MG63 (cell line): ENCODE data around the gene FGR. TPM values are rescaled to one million over a fixed set of nuclear protein-coding genes. Genes with fewer than 3 reads are reported as not detected.
"Not testable (repeated sequence)": the region's sequence is repeated elsewhere in the genome, so short reads cannot be mapped to it uniquely, and the experiment has no call there.

ENCODE experiments used
- DNase-seq: peaks from one replicate; pipeline ENCODE4 v3.0.0-alpha.2; 2020
- H3K27me3 ChIP-seq: fragments of 250-450 bp; sonication (Bioruptor Pico); 2 replicates; pipeline ENCODE4 v1.5.1; 2020; ENCODE audit warnings: mild to moderate bottlenecking, moderate library complexity
- H3K36me3 ChIP-seq: fragments of 250-450 bp; sonication (Bioruptor Pico); 2 replicates; pipeline ENCODE4 v1.5.1; 2020; ENCODE audit warnings: mild to moderate bottlenecking, moderate library complexity
- H3K4me3 ChIP-seq: fragments of 250-450 bp; sonication (Bioruptor Pico); 2 replicates; pipeline ENCODE4 v1.5.1; 2020; ENCODE audit warnings: mild to moderate bottlenecking, moderate library complexity
- H3K9me3 ChIP-seq: fragments of 250-450 bp; sonication (Bioruptor Pico); 2 replicates; pipeline ENCODE4 v1.5.1; 2020; ENCODE audit warnings: mild to moderate bottlenecking, moderate library complexity
- total RNA-seq: library from RNA; depleted of rRNA; stranded (reverse); fragments of >200 nt; shearing (Covaris generic); gene quantifications from 2 replicates; pipeline ENCODE4 v1.2.3, GENCODE V29; 2014; ENCODE audit warnings: low replicate concordance

FGR gene
- total RNA-seq, 1 experiment from 2014 or later = not detected

DNA sequence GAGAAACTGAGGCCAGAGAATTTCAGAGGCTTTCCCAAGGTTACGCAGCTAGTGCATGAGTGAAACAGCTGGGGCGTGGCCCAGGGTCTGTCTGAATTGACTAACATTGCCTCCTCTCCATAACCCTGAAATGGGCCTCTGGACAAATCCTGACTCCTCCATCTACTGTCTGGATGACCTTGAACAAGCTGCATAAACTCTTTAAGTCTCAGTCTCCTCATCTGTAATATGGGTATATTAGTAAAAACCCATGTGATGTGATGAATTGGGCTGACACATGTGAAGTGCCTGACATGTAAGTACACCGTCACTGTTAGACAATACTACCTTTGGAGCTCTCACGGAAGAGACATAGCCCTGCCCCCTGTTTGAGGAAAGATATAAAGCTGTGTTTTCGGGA lies 12.3 kb upstream of the FGR start:
- no peak for DNase-seq
- H3K9me3 ChIP-seq = no peaks in the 10 kb centered on the region
- H3K36me3 ChIP-seq = no peaks in the 10 kb centered on the region
- H3K27me3 ChIP-seq = no peaks in the 10 kb centered on the region
- H3K4me3 ChIP-seq = no peak overlapping the region

DNA sequence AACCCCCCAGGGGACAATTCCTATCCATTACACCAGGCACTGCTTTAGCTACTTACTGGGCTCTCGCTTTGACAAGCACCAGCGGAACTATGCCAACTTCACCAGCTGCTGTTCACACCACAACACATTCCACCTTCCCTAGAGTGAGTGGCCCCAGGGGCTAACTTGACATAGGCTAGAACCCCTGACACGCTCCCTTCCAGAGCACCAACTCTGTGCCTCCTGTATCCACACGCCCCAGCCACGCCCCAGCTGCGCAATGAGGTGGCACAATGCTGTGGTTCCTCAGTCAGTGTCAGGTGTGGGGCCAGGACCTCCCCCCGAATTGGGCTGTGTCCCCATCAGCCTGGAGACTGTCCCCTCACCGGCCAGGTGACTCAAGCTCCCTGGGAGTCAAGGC lies 11.7 kb upstream of the FGR start:
- Histone ChIP-seq H3K9me3 (no peaks in the 10 kb centered on the region), H3K4me3 (no peak overlapping the region), H3K36me3 (no peaks in the 10 kb centered on the region), H3K27me3 (no peaks in the 10 kb centered on the region)
- no peak for DNase-seq

DNA sequence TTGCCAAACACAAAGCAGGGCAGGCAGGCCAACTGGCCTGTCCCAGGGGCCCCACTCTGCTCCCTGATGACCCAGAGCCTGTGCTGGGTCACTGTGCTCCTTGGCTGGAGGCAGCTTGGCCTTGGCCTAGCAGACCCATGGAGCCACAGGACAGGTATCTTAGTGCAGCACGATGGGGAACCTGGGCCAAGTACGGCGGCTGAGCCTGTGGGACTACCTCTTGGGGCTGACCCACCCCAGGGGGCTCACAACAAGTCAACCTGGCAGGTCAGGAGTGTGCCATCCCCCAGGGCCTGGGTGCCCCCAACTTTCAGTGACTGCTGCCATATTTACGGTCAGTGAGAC lies 10.1 kb upstream of the FGR start:
- Histone ChIP-seq H3K4me3 (no peak overlapping the region), H3K36me3 (no peaks in the 10 kb centered on the region), H3K9me3 (no peaks in the 10 kb centered on the region), H3K27me3 (no peaks in the 10 kb centered on the region)
- DNase-seq = no peak

DNA sequence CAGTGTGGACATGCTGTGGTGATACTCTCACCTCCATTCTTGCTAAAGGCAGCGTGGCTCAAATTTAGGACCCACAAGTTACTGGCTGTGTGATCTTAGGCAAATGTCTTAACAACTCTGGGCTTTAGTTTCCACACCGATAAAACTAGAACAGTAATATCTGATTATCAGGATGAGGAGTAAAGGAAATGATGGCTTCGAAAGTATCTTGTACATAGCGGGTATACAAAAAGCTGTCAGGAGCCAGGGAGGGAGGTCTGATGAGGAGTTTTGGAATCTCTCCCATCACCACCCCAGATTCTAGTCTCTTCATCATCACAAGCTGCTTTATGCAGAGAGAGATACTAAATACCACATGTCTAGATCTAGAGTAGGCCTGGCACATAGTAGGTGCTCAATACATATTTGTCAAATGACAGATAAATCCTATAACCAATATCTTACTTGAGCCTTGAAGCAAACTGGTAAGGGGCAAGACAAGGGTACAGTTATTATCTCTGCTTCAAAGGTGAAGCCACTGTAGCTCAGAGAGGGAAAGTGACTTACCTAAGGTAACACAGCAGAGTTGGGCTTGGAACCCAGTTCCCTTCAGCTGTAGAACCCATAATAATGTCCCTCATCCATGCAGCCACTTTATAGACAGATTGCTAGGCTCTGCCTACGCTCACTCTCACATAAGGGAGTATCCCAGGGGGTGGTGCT lies 9.5 kb upstream of the FGR start:
- Histone ChIP-seq H3K27me3 (no peaks in the 10 kb centered on the region), H3K36me3 (no peaks in the 10 kb centered on the region), H3K9me3 (no peaks in the 10 kb centered on the region), H3K4me3 (no peak overlapping the region)
- no peak for DNase-seq

DNA sequence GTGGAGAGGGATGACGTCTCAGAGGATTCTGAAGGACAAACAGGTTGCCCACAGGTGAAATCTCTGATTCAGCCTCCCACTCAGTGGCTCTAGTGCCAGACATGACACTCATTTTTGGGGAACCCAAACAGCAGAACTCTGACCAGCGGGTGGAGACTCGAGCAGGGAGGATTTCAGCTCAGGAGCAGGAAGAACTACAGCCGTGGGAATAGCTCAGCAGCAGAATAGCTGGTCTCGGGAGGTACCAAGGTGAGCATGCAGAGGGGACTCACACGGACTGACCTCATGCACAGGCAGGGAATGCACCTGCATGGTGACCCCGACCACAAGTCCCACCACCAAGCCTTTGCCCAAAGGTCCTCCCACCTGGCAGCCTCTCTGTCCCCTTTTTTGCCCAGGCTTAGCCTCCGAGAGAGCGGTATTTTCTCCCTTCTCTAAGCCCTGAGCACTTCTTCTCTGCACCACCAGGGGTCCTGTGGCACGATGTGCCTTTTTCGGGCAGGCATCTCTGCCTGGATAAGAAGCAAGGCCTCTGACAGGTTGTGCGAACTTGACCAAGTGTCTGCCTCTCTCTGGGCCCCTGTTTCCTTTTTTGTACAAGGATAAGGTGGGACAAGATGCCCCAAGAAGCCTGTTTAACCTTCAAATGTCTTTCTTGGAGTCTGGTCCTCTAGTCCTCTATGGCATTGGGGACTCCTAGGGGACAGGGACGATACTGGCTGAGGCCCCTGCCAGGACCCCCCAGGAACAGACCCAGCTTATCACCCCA lies 8.8 kb upstream of the FGR start:
- H3K4me3 ChIP-seq = no peak overlapping the region
- no peaks in the 10 kb centered on the region for H3K36me3 ChIP-seq
- H3K27me3 ChIP-seq = no peaks in the 10 kb centered on the region
- DNase-seq = peak; percentile 52
- no peaks in the 10 kb centered on the region for H3K9me3 ChIP-seq

DNA sequence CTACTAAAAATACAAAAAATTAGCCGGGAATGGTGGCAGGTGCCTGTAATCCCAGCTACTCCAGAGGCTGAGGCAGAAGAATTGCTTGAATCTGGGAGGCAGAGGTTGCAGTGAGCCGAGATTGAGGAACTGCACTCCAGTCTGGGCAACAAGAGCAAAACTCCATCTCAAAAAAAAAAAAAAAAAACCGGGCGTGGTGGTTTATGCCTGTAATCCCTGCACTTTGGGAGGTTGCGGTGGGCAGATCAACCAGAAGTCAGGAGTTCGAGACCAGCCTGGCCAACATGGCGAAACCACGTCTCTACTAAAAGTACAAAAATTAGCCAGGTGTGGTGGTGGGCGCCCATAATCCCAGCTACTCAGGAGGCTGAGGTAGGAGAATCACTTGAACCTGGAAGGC lies 5.5 kb upstream of the FGR start:
- not testable (repeated sequence) for H3K36me3 ChIP-seq, DNase-seq, H3K27me3 ChIP-seq, H3K4me3 ChIP-seq, H3K9me3 ChIP-seq

DNA sequence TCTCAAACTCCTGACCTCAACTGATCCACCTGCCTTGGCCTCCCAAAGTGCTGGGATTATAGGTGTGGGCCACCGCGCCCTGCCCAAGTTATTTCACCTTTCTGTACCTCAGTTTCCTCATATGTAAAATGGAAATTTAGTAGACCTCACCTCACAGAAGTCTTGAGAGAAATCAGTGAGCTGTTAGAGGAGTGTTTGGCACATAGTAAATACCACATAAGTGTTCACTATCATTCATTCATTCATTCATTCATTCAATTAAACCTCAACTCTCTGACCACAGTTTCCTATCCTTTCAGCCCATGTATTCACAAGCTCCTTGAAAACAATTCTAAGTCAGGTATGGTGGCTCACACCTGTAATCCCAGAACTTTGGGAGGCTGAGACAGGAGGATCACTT lies 3.8 kb upstream of the FGR start:
- Histone ChIP-seq H3K4me3 (no peak overlapping the region), H3K9me3 (no peaks in the 10 kb centered on the region), H3K36me3 (no peaks in the 10 kb centered on the region), H3K27me3 (no peaks in the 10 kb centered on the region)
- no peak for DNase-seq

DNA sequence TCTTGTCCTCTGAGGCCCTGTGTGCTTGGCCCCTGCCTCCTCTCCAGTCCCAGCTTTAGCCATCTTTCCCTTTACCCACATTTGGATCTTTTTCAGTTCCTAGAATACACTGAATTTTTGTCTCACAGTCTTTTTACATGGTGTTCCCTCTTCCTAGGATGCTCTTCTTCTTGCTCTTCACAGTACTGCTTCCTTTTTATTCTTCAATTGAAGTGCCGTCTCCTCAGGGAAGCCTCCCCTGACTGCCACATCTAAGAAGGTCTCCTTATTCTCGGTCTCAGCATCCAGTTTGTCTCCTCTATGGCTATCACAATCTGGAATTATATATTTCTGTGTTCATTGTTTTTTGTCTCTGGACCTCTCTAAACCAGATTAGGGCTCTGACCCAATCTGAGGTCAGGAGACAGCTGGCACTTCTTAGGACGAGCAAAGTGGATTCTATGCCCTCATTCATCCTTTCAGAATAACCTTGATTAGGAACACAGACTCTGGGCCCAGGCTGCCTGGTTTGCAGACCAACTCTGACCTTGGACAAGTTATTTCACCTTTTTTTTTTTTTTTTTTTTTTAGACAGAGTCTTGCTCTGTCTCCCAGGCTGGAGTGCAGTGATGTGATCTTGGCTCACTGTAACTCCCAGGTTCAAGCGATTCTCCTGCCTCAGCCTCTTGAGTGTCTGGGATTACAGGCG lies 3.2 kb upstream of the FGR start:
- Histone ChIP-seq H3K4me3 (no peak overlapping the region), H3K9me3 (no peaks in the 10 kb centered on the region), H3K27me3 (no peaks in the 10 kb centered on the region), H3K36me3 (no peaks in the 10 kb centered on the region)
- DNase-seq = no peak

DNA sequence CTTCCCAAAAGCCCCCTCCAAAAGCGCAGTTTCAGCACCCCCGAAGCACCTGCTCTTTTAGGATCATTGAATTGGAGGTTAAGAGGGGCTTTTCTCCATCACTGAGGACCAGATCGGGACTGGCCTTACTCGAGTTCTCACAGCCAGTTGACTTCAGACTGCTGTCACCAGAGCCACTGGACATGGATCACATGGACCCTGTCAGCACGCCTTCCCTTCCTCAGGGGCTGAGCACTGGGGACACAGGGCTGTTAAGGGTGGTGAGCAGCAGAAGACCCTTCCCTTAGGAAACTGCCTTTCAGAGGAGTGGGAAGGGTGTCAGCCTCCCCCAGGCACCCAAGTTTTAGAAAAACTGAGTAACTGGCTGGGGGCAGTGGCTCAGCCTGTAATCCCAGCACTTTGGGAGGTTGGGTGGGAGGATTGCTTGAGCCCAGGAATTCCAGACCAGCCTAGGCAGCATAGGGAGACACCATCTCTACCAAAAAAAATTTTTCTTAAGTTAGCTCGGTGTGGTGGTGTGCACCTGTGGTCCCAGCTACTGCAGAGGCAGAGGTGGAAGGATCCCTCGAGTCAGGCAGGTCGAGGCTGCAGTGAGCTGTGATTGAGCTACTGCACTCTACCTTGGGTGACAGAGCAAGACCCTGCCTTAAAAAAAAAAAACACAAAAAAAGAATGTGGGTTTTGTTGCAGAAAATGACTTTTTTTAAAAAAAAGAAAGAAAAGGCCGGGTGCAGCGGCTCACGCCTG lies 584 bp upstream of the FGR start:
- Histone ChIP-seq H3K36me3 (no peaks in the 10 kb centered on the region), H3K27me3 (no peaks in the 10 kb centered on the region), H3K4me3 (no peak overlapping the region), H3K9me3 (no peaks in the 10 kb centered on the region)
- DNase-seq = no peak

DNA sequence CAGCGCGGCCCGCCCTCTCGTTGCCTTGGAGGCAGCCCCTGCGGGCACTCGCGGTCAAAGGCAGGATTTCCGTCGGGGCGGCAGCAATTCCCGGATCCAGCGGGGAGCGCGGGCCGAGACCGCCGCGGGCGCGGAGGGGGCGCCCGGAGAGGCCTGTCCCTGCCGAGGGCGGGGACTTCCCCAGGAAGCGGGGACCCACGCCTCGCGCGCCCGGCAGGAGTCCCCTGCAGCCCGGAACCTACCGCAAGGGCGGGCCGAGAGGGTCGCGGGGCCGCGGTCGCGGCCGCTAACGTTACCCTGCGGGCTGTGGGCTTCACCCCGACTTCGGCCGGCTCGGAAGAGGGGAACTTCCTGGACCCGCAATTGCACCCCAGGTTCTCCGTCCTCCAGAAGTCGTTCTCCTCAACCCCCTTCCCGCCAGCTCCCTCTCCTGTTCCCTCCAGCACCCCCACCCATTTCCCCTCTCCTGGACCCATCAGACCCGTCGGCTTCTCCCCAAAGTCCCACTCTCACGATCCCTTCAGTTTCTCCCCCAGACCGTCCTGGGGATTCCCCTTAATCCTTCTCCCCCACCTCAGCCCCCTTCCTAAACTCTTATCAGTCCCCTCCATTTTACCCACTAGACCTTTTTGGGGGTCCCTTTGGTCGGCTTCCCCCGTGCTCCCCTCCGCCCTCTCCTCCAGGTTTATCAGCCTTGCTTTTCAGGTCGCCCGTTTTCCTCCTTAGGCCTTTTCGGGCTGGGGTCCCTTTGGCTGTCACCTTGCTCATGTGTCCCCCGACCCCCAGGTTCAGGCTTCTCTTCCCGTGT lies 604 bp downstream of the FGR start:
- no peaks in the 10 kb centered on the region for H3K27me3 ChIP-seq
- H3K9me3 ChIP-seq = no peaks in the 10 kb centered on the region
- no peak overlapping the region for H3K4me3 ChIP-seq
- no peaks in the 10 kb centered on the region for H3K36me3 ChIP-seq
- no peak for DNase-seq

DNA sequence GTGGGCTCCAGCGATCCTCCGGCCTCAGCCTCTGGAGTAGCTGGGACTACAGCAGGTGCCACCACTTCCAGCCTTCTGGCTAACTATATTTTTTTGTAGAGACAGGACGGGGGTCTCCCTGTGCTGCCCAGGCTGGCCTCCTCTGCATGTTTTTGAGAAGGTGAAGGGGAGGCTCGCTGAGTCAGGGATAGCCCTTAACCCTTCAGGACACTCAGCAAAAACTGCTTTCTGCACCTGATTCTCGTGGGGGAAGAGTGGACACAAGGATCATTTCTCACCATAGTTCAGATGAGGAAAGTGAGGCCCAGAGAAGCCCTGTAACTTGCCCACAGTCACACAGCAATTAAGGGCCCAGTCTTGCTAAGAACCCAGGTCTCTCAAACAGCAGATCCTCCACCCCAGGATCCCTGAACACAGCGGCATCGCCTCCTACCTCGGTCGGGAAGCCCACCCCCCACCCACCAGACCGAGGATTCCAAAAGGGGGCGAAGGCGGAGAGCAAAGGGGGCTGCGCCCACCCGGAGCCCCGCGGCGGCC lies 1.3 kb downstream of the FGR start:
- no peak for DNase-seq
- Histone ChIP-seq H3K27me3 (no peaks in the 10 kb centered on the region), H3K9me3 (no peaks in the 10 kb centered on the region), H3K4me3 (no peak overlapping the region), H3K36me3 (no peaks in the 10 kb centered on the region)

DNA sequence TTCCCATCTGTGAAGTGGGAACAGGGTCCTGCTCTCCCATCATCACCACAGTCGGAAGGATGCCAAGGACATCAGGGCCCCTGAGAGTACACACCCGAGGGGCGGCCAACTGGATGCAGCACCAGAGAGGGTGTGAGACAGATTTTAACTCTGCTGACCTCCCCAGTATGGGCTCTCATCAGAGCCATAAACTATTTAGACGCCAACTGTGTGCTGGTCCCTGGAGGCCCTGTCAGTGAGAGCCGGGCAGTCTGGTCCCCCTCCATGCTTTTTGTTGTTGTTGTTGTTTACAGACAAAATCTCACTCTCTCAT lies 1.7 kb downstream of the FGR start:
- H3K9me3 ChIP-seq = no peaks in the 10 kb centered on the region
- DNase-seq = no peak
- no peak overlapping the region for H3K4me3 ChIP-seq
- no peaks in the 10 kb centered on the region for H3K36me3 ChIP-seq
- H3K27me3 ChIP-seq = no peaks in the 10 kb centered on the region

DNA sequence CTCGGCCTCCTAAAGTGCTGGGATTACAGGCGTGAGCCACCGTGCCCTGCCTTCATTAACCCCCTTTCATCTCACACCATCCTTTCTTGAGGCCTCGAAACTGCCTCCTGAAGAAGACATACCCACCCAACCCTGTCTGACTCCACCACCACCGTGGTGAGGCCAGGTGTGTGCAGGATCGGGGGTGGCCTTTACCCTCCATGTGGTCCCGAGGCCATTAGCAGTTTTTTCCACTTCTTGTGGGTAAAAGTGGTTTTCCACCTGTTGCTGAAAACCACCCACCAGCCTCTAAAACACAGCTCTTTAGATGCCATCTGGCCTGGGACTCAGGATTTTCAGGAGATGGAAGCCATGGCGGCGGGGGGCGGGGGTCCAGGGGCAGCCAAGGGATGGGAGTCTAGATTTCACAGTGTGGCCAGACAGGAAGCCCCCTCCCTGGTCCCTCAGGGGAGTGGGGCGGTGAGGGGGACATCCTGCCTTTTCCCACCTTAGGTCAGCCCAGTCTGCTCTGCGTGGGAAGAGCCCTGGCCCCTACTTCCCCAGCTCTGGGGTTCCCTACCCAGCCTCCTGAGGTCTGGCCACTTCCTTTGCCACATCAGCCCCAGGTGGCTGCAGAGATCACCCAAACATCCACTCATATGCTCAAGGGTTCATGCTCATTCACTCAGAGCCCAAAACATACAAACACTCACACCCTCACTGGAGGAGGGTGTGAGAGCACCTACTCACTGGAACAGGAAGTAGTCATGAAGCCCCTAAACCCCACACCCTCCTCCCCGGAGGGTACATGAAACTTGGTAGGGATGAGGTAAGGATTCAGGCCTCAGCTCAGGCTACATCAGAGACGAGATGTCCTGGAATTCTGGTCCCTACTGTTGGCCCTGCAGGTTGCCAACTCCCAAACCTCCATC lies 2.3 kb downstream of the FGR start:
- Histone ChIP-seq H3K9me3 (no peaks in the 10 kb centered on the region), H3K27me3 (no peaks in the 10 kb centered on the region), H3K4me3 (no peak overlapping the region), H3K36me3 (no peaks in the 10 kb centered on the region)
- DNase-seq = no peak

DNA sequence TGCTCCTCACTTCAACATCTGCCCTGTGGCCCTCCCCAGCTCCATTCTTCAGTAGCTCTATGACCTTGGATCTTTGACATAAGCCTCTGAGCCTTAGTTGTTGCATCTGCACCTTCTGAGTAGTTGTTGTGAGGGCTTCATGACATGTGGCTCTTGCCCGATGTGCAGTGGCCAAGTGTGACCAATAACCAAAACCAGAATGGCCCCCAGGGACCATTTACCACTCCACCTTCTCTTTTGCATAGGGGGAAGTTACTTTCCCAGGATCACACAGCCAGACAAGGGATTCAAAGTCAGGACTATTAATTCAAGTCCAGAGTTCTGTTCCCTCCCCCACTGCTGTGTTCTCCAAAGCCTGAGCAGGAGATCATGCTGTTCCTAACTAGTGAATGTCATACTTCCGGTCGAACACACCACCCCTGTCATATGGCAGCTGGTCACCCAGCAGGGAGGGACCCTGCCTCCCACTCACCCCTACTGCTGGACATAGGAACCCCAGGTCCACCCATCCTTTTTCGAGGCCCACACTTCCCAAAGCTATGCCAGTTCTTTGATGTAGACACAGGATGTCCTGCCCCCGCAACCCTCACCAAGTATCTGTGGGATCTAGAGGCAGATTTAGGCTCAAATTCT lies 4.0 kb downstream of the FGR start:
- Histone ChIP-seq H3K36me3 (no peaks in the 10 kb centered on the region), H3K27me3 (no peaks in the 10 kb centered on the region), H3K9me3 (no peaks in the 10 kb centered on the region), H3K4me3 (no peak overlapping the region)
- no peak for DNase-seq

DNA sequence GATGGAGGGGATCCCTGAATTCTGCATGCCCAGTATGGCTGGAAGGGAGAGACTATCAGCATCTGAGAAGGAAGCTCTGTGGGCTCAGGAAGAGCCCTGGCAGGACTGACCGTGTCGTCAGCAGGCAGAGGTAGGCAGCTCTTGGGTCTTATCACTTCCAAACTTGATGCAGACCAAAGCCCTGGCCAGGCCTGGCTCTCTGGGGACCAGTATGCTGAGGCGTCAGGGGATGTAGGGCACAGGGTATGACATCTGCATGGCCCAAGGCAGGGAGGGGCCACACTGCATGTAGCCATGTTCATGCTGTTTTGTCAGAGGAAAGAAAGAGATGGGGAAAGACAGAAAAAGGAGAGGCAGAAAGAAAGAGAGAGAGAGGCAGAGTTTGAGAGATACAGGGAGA lies 6.3 kb downstream of the FGR start:
- no peaks in the 10 kb centered on the region for H3K27me3 ChIP-seq
- H3K9me3 ChIP-seq = no peaks in the 10 kb centered on the region
- H3K4me3 ChIP-seq = no peak overlapping the region
- no peaks in the 10 kb centered on the region for H3K36me3 ChIP-seq
- no peak for DNase-seq
